WI38 (cell line): ENCODE data around the gene MGME1.

Source experiments
- H3K4me3 ChIP-seq: 2 replicates; pipeline ENCODE4 v1.5.1; 2011; ENCODE audit warnings: low read depth, mild to moderate bottlenecking, control low read depth, low read length
- CTCF ChIP-seq: IDR thresholded peaks from 2 replicates; pipeline ENCODE4 v1.5.1; 2012; ENCODE audit warnings: low read depth, mild to moderate bottlenecking, control low read depth, low read length

The MGME1 gene

GRCh38 chr20:17935761-17936160 lies 33.1 kb upstream of the MGME1 start:
- H3K4me3 ChIP-seq, result no peak overlapping the region
- no peak for TF ChIP-seq CTCF

GRCh38 chr20:17936286-17936760 lies 32.5 kb upstream of the MGME1 start:
- TF ChIP-seq CTCF, result no peak
- H3K4me3 ChIP-seq, result peak overlapping the region; percentile 35

GRCh38 chr20:17936761-17937732 lies 31.8 kb upstream of the MGME1 start:
- TF ChIP-seq CTCF, result no peak
- peak overlapping the region; percentile 35 for H3K4me3 ChIP-seq

GRCh38 chr20:17938871-17939619 lies 29.8 kb upstream of the MGME1 start:
- TF ChIP-seq CTCF, result peak; percentile 96
- no peak overlapping the region for H3K4me3 ChIP-seq

GRCh38 chr20:17939622-17940223 lies 29.1 kb upstream of the MGME1 start:
- TF ChIP-seq CTCF, result no peak
- H3K4me3 ChIP-seq, result no peak overlapping the region

- TF ChIP-seq CTCF, result no peak
These were observed 28.4 kb upstream of the MGME1 start for GRCh38 chr20:17940224-17940971.

More at GRCh38 chr20:17940224-17940971, 28.4 kb upstream of the MGME1 start:
- H3K4me3 ChIP-seq, result no peak overlapping the region
